ENCODE data around the gene LAT.
A peak's percentile ranks its signal among the peaks of the same experiment; 100 is the strongest.

Gene LAT, protein sequence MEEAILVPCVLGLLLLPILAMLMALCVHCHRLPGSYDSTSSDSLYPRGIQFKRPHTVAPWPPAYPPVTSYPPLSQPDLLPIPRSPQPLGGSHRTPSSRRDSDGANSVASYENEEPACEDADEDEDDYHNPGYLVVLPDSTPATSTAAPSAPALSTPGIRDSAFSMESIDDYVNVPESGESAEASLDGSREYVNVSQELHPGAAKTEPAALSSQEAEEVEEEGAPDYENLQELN

DNA sequence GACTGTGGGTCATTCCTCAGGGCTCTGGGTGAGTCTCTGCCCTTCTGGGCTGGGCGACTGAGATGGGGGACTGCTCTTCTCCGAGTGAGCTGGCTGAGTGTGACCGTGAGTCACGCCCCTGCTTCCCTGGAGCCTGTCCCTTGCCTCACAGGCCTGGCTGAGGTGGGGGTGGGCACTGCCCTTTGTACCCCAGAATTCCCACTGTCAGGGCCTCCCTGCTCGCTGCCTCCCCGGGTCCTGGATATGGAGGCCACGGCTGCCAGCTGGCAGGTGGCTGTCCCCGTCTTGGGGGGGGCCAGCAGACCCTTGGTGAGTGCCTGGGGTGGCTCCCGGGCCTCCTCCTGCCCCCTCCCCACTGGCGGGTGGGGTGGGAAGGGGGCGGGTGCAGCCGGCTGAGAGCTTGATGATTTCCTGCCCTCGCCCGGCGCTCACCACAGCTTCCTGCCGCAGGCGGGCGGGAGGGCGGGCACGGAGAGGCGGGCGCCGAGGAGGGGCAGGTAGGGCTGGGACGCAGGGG, at the start of gene LAT:
Gene LAT, plus strand, starts transcription at position 434 of the 517 bp plus-strand sequence. CDS start 366 bp downstream, outside the sequence.
- no peak within 1 kb of the TSS for H3K4me3 ChIP-seq (ENCODE audit: low read depth, low read length)
- in situ Hi-C loops (cut with HindIII; ENCODE audit: low pct_ligation_motif_present, low sequenced_read_pairs) = no loop called here
- peaks cover 63% of the 10 kb centered on the region for H3K36me3 ChIP-seq (replicated peaks)
- no peaks in the 10 kb centered on the region for H3K27me3 ChIP-seq (replicated peaks)
- DNase-seq = no peak
- no peak within 1 kb of the TSS for H3K27ac ChIP-seq
- TF ChIP-seq, protein P1, sequence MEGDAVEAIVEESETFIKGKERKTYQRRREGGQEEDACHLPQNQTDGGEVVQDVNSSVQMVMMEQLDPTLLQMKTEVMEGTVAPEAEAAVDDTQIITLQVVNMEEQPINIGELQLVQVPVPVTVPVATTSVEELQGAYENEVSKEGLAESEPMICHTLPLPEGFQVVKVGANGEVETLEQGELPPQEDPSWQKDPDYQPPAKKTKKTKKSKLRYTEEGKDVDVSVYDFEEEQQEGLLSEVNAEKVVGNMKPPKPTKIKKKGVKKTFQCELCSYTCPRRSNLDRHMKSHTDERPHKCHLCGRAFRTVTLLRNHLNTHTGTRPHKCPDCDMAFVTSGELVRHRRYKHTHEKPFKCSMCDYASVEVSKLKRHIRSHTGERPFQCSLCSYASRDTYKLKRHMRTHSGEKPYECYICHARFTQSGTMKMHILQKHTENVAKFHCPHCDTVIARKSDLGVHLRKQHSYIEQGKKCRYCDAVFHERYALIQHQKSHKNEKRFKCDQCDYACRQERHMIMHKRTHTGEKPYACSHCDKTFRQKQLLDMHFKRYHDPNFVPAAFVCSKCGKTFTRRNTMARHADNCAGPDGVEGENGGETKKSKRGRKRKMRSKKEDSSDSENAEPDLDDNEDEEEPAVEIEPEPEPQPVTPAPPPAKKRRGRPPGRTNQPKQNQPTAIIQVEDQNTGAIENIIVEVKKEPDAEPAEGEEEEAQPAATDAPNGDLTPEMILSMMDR (IDR thresholded peaks at IDR 0.05; ENCODE audit: low read depth, low read length, missing control alignments) = no peak

DNA sequence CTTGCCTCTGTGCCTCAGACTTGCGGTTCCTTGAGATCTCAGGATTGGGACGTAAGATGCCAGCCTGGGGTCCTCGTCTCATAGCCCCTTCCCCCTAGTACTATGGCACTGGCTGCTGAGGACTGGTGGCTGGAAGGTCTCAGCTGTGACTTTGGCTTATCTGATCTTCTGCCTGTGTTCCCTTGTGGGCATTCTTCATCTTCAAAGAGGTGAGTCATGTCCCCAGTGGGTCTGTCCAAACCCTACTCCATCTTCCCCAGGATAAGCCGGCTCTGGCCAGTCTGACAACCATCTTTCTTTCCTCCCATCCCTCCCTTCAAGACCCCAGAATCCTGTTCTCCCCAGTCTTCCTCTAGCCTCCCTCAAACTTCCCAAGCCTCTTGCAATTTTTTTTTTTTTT, 49.5 kb upstream of the LAT start:
- no peaks in the 10 kb centered on the region for H3K27me3 ChIP-seq (replicated peaks)
- DNase-seq = no peak
- no peak overlapping the region for H3K4me3 ChIP-seq (ENCODE audit: low read depth, low read length)
- TF ChIP-seq, protein P1 (IDR thresholded peaks at IDR 0.05; ENCODE audit: low read depth, low read length, missing control alignments) = no peak
- no peak overlapping the region for H3K27ac ChIP-seq
- in situ Hi-C loops (cut with HindIII; ENCODE audit: low pct_ligation_motif_present, low sequenced_read_pairs) = no loop called here
- H3K36me3 ChIP-seq (replicated peaks) = no peaks in the 10 kb centered on the region

DNA sequence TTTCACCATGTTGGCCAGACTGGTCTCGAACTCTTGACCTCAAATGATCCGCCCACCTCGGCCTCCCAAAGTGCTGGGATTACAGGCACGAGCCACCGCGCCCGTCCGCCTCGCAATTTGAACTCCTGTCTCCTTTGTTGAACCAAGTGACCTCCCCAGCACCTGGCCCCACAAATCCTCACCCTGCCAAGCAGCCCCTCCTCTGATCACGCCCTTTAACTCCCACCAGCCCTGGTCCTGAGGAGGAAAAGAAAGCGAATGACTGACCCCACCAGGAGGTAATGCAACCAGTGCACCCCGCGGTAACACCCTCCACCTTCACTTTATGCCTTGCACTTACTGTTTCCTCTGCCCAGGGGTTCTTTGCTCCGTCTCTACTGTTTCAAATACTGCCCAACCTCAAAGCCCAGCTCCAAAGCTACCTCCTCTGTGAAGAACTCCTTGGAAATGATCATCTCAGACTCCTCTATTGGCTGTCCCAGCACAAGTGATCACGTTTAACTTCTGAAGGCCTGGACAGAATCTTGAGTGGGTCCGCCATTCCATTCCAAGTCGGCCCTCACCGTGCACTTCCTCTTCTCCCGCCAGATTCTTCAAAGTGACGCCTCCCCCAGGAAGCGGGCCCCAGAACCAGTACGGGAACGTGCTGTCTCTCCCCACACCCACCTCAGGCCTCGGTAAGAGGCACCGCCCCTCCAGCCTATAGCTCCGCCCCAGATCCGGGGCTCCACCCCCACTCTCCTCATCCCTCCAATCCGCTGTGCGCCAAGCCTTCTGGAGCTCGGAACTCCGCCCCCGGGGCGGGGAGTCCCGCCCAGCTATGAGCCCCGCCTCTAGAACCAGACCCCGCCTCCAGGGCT, 48.7 kb upstream of the LAT start:
- peak; percentile 35 for DNase-seq
- Histone ChIP-seq H3K27ac (no peak overlapping the region), H3K4me3 (ENCODE audit: low read depth, low read length) (peak overlapping the region; percentile 24), H3K36me3 (replicated peaks) (no peaks in the 10 kb centered on the region), H3K27me3 (replicated peaks) (no peaks in the 10 kb centered on the region)
- in situ Hi-C loops (cut with HindIII; ENCODE audit: low pct_ligation_motif_present, low sequenced_read_pairs) = no loop called here
- TF ChIP-seq, protein P1 (IDR thresholded peaks at IDR 0.05; ENCODE audit: low read depth, low read length, missing control alignments) = no peak

DNA sequence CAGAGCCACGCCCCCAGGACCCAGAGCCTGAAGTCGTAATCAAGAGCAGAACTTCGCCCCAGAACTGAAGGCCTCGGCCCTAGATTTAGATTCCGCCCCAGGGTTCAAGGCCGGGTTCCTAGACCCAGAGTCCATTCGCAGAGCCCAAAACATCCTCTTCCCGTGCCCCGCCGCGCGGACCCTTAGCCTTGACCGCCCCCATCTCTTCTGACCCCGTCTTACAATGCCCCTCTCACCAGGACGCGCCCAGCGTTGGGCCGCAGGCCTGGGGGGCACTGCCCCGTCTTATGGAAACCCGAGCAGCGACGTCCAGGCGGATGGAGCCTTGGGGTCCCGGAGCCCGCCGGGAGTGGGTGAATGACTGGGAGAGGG, 48.1 kb upstream of the LAT start:
- no peak for DNase-seq
- no peak overlapping the region for H3K4me3 ChIP-seq (ENCODE audit: low read depth, low read length)
- no peaks in the 10 kb centered on the region for H3K27me3 ChIP-seq (replicated peaks)
- no peaks in the 10 kb centered on the region for H3K36me3 ChIP-seq (replicated peaks)
- TF ChIP-seq, protein P1 (IDR thresholded peaks at IDR 0.05; ENCODE audit: low read depth, low read length, missing control alignments) = no peak
- no peak overlapping the region for H3K27ac ChIP-seq
- in situ Hi-C loops (cut with HindIII; ENCODE audit: low pct_ligation_motif_present, low sequenced_read_pairs) = no loop called here

DNA sequence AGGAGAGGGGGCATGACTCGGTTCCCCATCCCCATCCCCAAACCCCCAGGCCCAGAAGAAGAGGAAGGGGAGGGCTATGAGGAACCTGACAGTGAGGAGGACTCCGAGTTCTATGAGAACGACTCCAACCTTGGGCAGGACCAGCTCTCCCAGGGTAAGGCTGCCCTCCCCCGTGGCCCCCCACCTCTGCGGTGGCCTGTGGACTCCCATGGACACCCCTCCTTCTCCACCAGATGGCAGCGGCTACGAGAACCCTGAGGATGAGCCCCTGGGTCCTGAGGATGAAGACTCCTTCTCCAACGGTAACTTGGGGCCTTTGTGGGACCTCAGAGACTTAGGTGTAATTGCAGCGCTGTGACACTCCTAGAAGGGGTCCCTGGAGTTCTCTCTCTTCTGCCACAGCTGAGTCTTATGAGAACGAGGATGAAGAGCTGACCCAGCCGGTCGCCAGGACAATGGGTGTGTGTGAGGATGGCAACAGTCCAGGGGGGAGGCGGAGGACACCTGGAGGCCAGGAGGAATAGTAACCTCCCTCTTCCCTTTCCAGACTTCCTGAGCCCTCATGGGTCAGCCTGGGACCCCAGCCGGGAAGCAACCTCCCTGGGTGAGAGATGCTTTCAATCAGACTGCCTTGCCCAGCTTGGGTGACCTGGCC, 47.5 kb upstream of the LAT start:
- in situ Hi-C loops (cut with HindIII; ENCODE audit: low pct_ligation_motif_present, low sequenced_read_pairs) = no loop called here
- H3K27ac ChIP-seq = no peak overlapping the region
- DNase-seq = no peak
- no peaks in the 10 kb centered on the region for H3K36me3 ChIP-seq (replicated peaks)
- no peak overlapping the region for H3K4me3 ChIP-seq (ENCODE audit: low read depth, low read length)
- TF ChIP-seq, protein P1 (IDR thresholded peaks at IDR 0.05; ENCODE audit: low read depth, low read length, missing control alignments) = peak; percentile 15
- H3K27me3 ChIP-seq (replicated peaks) = no peaks in the 10 kb centered on the region
